CD4-positive, alpha-beta T cell treated with Interleukin-15 for 4 hours (primary cell): ENCODE data around the gene CKAP2.
"Not testable (repeated sequence)": the region's sequence is repeated elsewhere in the genome, so short reads cannot be mapped to it uniquely, and the experiment has no call there.

Source experiments
- DNase-seq: peaks from one replicate; pipeline ENCODE4 v3.0.0-alpha.2; 2020; ENCODE audit warnings: low spot score

The CKAP2 gene, protein sequence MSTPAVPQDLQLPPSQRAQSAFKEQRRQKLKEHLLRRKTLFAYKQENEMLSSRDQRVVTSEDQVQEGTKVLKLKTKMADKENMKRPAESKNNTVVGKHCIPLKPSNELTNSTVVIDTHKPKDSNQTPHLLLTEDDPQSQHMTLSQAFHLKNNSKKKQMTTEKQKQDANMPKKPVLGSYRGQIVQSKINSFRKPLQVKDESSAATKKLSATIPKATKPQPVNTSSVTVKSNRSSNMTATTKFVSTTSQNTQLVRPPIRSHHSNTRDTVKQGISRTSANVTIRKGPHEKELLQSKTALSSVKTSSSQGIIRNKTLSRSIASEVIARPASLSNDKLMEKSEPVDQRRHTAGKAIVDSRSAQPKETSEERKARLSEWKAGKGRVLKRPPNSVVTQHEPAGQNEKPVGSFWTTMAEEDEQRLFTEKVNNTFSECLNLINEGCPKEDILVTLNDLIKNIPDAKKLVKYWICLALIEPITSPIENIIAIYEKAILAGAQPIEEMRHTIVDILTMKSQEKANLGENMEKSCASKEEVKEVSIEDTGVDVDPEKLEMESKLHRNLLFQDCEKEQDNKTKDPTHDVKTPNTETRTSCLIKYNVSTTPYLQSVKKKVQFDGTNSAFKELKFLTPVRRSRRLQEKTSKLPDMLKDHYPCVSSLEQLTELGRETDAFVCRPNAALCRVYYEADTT

DNA sequence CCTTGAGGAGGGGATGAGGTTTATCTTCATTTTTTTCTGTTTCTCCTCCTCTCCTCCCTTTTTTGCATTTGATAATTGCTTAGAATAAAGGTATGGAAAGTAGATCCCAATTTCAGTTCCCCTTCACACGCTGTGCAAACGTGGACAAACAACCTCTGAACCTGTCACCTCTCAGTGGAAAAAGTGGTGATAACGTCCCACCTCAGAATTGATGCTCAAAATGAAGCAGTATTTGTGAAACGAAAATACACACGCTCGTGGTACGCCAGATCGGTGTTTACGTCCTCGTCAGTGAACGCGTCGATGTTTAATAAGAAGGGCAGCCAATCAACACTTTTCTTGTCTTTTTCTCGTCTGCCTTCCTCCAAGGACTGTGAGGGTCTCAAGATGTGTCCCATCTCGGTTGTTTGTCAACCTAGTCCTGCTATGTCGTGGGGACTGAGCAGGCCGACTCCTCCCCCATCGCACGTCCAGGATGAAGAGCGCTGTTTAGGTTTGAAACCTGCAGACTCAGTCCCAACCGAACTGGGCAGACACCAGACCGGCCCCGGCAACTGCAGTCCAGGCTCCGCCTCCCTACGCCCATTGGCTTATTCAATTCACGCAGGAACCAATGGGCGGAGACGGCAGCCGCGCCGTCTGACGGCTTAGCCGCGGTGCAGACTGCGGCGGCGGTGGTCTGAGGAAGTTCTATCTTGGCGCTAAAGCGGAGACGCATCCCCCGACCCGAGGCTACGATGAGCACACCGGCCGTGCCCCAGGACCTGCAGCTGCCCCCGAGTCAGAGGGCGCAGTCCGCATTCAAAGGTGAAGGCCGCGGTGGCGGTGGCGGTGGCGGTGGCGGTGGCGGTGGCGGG, at the start of gene CKAP2:
CKAP2 (plus strand) TSS at position 659 of the 857 bp plus-strand sequence; CDS start at position 738, 79 bp downstream.
- DNase-seq = peak; percentile 94

GRCh38 chr13:52405767-52406494, 49.3 kb upstream of the CKAP2 start, which contains the start of gene THSD1:
TSS of gene THSD1 (minus strand) at chr13:52406172. CDS start at chr13:52402600, 3,572 bp downstream.
- no peak for DNase-seq

DNA sequence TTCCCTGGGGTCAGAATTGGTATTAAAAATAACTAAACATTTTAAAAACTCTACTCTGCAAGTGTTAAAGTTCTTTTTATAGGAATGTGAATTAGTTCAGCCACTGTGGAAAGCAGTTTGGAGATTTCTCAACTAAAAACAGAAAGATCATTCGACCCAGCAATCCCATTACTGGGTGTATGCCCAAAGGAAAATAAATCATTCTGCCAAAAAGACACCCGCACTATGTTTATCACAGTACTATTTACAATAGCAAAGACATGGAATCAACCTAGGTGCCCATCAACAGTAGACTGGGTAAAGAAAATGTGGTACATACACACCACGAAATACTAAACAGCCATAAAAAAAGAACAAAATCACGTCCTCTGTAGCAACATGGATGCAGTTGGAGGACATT, 48.6 kb upstream of the CKAP2 start:
- DNase-seq = no peak

DNA sequence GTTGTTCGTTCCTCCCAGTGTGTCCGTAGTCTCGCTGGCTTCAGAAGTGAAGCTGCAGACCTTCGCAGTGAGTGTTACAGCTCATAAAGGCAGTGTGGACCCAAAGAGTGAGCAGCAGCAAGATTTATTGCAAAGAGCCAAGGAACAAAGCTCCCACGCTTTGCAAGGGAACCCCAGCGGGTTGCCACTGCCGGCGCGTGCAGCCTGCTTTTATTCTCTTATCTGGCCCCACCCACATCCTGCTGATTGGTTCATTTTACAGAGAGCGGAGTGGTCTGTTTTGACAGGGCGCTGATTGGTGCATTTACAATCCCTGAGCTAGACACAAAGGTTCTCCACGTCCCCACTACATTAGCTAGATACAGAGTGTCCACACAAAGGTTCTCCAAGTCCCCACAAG, 47.8 kb upstream of the CKAP2 start:
- DNase-seq = not testable (repeated sequence)

GRCh38 chr13:52408071-52408658, 47.1 kb upstream of the CKAP2 start:
- not testable (repeated sequence) for DNase-seq

- no peak for DNase-seq
Observed at GRCh38 chr13:52411629-52412028, 43.6 kb upstream of the CKAP2 start.

DNA sequence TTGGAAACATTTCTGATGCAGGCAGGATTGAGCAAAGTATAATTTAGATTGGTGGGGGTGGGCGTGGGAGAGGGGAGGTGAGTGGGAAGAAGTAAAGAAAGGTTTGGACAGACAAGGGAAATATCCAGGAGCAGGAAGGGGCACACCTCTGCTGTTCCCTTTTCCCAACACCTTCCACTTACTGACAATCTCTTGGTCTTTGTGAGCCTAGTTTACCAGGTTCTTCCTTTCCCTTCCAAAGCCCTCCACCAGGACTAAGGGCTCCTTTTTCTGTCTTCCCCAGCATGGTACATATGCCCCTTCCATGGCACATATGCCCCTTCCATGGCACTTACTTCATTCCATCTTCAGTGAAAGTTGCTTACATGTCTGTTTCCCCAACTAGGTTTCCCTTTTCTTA, 43.1 kb upstream of the CKAP2 start:
- no peak for DNase-seq

DNA sequence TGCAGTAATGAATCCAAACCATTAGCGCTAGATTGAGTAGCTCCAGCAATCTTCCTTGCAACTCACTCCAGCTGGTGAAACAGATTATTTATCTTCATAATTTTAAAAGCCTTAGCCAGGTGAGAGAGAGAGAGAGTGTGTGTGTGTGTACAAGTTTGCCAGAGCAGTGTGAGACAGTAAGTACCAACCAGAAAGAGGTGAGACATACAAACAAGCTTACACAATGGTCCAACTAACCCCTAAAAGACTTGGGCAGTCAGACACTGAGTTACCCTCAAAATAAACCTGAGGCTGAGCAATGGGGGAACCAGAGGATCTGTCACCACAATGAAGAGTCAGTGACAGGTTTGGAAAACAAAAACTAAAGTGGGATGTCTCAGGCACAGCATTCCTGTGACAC, 41.2 kb upstream of the CKAP2 start:
- no peak for DNase-seq

DNA sequence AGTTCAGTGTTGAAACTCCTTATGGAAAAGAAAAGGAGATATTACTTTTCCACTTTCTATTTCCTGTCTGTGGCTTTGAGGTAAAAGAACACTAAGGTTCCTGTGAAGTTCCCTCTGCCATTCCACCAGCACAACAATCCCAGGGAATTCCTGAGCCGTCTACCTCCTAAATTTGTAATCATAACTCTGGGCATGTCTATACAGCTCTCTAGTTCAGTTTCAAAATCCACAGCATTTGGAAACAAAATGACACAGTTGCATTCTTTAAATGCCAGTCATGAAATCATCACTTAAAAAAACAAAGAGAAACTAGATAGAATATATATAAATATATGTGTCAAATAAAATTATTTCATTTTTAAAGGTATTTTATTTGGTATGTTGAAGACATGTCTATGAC, 40.3 kb upstream of the CKAP2 start:
- no peak for DNase-seq

GRCh38 chr13:52419080-52419479, 36.2 kb upstream of the CKAP2 start:
- no peak for DNase-seq

DNA sequence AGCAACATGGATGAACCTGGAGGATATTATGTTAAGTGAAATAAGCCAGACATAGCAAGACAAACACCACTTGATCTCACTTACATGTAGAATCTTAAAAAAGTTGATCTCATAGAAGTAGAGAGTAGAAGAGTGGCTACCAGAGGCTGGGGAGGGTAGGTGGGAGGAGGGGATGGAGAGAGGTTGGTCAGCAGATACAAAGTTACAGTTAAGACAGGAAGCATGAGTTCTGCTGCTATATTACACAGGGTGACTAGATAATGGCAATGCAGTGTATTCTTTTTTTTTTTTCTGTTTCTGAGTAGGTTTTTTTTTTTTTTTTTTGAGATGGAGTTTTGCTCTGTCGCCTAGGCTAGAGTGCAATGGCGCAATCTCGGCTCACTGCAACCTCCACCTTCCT, 34.1 kb upstream of the CKAP2 start:
- DNase-seq = no peak

DNA sequence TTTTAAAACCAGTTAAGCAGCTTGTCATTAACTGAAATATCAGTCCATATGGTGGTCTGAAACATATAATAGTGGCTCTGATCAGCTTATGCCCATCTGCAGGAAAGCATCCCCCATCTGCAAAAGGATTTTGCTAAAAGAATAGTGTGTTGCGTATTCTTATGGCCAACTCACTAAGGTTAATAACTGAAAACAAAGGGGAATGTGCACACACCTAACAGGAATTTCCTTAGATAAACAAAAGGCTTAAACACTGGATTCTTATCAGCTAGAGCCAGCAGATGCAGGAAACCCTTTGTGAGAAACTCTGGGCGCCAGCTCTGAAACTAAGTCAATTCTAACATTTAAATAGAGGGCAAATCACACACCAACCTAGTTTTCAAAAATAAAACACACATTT, 27.0 kb upstream of the CKAP2 start:
- DNase-seq = no peak

- DNase-seq = no peak
Observed at GRCh38 chr13:52432456-52432855, 22.8 kb upstream of the CKAP2 start.

- no peak for DNase-seq
Observed at GRCh38 chr13:52446265-52446664, 9.0 kb upstream of the CKAP2 start.

DNA sequence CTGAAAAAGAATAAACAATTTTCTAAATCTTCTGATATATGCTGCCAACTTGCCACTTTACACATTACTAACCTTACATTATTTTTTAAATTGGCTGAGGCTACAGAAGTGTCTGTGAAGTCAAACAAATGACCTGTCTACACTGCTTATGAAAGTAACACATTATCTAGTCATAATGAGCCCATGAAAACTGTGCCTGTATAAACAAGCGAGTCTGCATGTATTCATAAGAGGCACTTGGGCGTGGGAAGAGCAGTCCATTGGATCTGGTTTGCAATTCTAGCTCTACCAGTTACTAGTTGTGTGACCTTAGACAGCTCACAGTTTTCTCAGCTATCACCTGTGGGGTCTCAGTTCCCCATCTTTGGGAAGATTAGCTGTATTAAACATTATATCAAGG, 7.9 kb upstream of the CKAP2 start:
- no peak for DNase-seq

- no peak for DNase-seq
Observed at GRCh38 chr13:52447815-52448552, 7.3 kb upstream of the CKAP2 start.

DNA sequence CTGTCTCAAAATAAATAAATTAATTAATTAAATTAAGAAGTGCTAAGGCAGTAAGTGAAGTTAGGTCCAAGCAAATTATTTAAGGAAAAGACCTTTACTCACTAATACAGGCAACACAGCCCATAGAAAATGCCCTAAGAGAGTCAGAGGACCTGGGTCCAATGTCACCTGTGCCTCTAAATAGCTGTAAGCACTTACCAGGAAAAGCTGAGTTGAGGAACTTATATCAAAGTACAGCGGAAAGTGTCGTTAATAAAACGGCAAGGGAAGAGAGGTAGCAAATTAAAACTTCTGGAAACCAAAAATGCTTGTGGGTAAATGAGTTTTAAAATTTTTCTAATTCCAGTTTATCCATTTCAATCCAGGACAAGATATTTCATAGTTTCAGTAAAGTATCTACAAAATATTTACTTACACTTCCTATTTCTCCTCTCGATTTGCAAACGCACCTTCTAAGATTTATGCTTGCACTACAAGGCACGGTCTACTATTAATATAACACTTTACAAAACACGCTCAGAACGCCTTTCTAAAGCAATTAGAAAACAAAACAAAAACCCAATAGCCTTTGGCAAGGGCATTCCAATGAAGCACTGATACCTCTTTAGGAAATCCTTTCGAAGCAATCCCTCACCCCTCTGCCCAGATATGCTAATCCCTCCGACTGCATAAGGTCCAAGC, 5.8 kb upstream of the CKAP2 start:
- DNase-seq = no peak

GRCh38 chr13:52450012-52450792, 5.1 kb upstream of the CKAP2 start, which contains the start of gene VPS36:
TSS of gene VPS36 (minus strand) at chr13:52450634. CDS start at chr13:52450594, 40 bp downstream.
- DNase-seq = peak; percentile 96

- DNase-seq = no peak
Observed at GRCh38 chr13:52450793-52451116, 4.5 kb upstream of the CKAP2 start.
